ENCODE results near the gene CNDP2. TPM values are rescaled to one million over a fixed set of nuclear protein-coding genes. Genes with fewer than 3 reads are reported as not detected.
"Not testable (repeated sequence)": the region's sequence is repeated elsewhere in the genome, so short reads cannot be mapped to it uniquely, and the experiment has no call there.

Gene CNDP2
- total RNA-seq, 1 donor from 2014 or later: 66.4 TPM

DNA sequence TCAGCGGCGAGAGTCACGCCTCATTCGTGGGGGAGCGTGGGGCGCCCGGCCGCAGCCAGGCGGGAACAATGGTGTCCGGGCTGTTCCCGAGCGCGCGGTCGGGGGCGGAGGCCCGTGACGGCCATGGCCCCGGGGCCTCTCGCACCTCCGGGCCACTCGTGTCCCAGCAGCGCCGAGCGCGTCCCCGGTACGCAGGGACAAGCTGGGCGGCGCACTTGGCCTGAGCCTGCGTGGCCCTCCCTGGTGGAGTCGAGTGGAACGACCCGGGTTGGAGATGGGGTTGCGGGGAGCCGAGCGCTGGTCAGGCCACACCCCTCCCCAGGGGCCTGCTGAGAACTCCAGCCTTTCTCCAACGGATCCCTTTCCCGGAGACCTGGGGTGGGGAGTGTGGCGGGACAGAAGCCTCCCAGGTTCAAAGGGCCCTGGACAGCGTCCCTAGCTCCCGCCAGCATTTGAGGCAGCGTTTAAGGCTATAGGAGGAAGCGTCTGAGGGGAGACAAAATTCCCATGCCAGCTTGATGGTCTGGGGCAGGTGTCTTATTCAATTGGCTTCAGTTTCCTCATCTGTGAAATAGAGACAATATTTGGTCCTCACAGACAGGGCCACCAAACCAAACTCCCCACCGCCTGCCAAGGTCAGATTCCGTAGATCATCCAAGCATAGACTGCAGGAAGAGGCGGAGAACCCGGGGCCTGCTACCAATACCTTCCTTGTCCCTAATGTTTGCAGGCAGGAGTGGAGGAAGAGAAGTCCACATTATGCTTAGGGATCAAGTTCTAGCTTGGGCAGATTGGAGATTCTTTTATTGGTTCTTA, 553 bp downstream of the CNDP2 start:
- intact Hi-C loops (cut with DNase I): loop anchor here (1.0 to 10.0 kb wide), 4 partner anchors 50 to 349 kb away; partner anchors contain the start of genes FBXO15, TIMM21 and ZNF407
- DNase-seq (ENCODE audit: missing footprints): no peak
- ATAC-seq: peak; percentile 58

GRCh38 chr18:74497324-74497676, 1.1 kb downstream of the CNDP2 start:
- DNase-seq (ENCODE audit: missing footprints) (no peak), ATAC-seq (no peak)
- intact Hi-C loops (cut with DNase I): loop anchor here (2.0 to 10.0 kb wide), 3 partner anchors 50 to 350 kb away; partner anchors contain the start of genes FBXO15 and TIMM21

DNA sequence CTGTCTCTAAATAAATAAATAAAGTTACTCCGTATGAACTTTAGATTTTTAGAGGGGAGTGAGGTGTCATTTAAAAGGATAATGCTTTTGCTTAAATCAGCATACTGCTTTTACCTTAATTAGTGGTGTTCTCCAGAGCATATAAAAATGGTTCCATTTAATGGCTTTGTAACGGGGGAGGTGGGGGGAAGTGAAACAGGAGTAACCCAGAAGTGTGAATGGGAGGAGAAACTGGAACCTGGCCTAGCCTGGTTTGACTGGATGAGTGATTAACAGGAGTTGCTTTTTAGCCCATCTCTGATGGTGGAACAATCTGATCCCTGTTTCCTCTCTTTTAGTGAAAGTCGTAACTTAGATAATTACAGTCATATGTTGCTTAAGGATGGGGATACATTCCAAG, 1.6 kb downstream of the CNDP2 start:
- intact Hi-C loops (cut with DNase I): loop anchor here (2.0 to 10.0 kb wide), 3 partner anchors 49 to 350 kb away; partner anchors contain the start of genes FBXO15 and TIMM21
- DNase-seq (ENCODE audit: missing footprints) (no peak), ATAC-seq (no peak)

DNA sequence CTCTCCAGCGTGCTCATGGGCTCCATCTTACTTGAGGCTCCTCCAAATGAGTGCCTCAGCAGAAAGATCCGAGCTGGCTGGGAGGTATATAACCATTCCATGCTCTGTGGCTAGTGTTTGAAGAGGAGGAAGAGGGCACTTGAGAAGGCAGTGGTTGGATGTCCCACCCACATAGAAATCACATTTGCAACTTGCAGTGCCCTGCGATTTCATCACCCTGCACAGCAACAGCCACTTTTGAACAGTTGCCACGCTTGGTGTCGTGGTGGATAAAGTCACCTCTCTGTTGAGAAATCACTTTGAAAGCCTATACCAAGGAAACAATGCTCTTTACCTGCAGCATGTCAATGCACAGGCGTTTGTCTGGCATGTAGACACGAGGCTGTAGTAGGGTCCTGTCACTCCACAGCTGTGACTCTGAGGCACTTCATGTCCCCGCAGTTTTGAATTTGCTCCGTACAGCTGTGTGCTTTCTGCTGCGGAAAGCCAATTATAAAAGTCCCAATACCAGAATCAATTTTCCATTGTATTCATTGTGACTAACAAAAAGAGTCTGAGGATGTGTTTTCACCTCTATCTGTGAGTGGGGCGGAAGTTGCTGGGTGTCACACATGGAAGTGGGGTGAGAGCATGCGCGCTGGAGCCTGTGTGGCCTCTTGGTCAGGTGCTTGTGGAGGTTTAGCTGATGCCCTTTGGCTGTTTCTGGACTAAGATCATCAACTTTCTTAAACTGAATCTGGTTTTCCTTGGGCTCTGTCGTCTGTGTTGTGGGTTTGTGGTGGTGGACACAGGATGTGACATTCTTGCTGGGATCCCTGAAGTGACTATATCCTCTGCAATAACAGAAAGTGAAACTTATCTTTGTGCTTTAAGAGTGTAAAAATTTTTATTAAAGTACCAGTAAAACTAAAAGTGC, 2.8 kb downstream of the CNDP2 start:
- ATAC-seq: no peak
- intact Hi-C loops (cut with DNase I): loop anchor here (5.0 to 10.0 kb wide), 2 partner anchors 304 to 352 kb away; partner anchors contain the start of genes FBXO15 and TIMM21
- peak; percentile 83 for DNase-seq (ENCODE audit: missing footprints)

DNA sequence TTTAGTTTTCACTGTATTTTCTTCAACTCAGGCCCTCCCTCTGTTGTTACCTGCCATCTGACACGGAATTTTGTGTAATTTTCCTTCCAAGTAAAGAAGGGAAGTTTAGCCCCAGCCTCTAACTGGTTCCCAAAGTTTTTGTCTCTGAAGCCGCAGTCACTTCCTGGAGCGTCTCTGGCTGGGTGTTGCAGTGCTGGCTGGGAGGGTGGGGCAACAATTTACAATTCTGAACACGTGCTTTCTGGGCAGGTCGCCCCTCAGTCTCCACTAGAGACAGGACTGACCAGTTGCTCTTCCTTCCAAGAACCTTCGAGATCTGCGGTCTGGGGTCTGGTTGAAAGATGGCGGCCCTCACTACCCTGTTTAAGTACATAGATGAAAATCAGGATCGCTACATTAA, 3.5 kb downstream of the CNDP2 start:
- intact Hi-C loops (cut with DNase I): loop anchor here (5.0 to 10.0 kb wide), 2 partner anchors 305 to 352 kb away; partner anchors contain the start of genes FBXO15 and TIMM21
- no peak for ATAC-seq
- peak; percentile 75 for DNase-seq (ENCODE audit: missing footprints)

DNA sequence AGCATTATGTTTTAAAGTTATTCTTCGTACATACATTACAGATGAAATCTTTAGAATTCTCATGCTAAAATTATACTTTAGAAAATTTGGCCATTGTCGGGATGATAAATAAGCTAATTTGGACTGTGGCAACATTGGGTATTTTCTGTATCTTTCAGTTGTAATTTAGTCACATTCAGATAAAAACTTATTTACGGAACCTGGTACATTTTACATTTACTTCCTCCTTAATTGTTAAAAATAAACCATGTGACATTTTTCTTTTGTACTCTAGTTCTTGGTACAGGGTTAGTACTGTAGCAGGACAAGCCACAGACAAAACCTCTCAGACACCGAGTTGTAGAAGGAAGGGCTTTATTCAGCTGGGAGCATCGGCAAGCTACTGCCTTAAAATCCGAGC, 4.2 kb downstream of the CNDP2 start:
- DNase-seq (ENCODE audit: missing footprints) (no peak), ATAC-seq (no peak)
- intact Hi-C loops (cut with DNase I): no loop called here

- intact Hi-C loops (cut with DNase I); DNase-seq (ENCODE audit: missing footprints); ATAC-seq: not testable (repeated sequence)
Observed at GRCh38 chr18:74500774-74501173, 4.6 kb downstream of the CNDP2 start.

DNA sequence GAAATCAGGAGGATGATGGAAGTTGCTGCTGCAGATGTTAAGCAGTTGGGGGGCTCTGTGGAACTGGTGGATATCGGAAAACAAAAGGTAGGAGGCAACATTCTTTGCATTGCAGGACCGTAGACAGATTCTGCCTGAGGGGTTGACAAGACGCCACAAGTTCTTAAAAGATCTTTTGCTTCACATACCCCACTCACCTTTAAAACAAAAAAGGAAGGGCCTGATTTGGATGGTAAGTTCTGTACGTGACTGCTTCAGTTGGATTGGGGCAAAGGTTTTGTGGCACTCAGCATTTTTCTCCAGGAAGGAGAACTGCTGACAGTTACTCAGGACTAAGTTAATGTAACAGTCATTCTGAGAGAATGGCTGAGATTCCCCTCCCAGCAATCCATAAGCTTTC, 5.2 kb downstream of the CNDP2 start:
- DNase-seq (ENCODE audit: missing footprints): no peak
- no peak for ATAC-seq
- intact Hi-C loops (cut with DNase I): no loop called here

DNA sequence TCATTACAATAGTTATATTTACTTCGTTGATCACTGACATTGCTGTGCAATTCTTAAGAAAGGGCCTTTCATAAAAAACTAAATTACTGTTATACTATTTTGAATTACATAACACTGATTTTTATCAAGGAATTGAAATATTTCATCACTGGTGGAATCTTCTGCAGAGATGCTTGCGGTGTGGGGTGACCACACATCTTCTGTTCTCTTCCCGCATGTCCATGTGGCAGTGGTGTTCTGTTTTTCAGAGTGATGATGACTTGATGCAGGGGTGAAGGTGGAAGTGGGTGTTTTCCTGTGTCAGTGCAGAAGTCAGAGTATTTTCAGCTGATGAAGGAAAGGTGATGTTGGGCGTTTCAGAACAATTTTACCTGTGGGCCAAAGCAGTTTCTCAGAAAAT, 7.0 kb downstream of the CNDP2 start:
- no peak for DNase-seq (ENCODE audit: missing footprints)
- ATAC-seq: no peak
- intact Hi-C loops (cut with DNase I): no loop called here

GRCh38 chr18:74505776-74506175, 9.6 kb downstream of the CNDP2 start:
- DNase-seq (ENCODE audit: missing footprints) (no peak), ATAC-seq (no peak)
- intact Hi-C loops (cut with DNase I): no loop called here

GRCh38 chr18:74506448-74507084, 10.4 kb downstream of the CNDP2 start:
- no peak for DNase-seq (ENCODE audit: missing footprints)
- intact Hi-C loops (cut with DNase I): no loop called here
- no peak for ATAC-seq

GRCh38 chr18:74507097-74507881, 11.1 kb downstream of the CNDP2 start:
- ATAC-seq (no peak), DNase-seq (ENCODE audit: missing footprints) (no peak)
- intact Hi-C loops (cut with DNase I): no loop called here

DNA sequence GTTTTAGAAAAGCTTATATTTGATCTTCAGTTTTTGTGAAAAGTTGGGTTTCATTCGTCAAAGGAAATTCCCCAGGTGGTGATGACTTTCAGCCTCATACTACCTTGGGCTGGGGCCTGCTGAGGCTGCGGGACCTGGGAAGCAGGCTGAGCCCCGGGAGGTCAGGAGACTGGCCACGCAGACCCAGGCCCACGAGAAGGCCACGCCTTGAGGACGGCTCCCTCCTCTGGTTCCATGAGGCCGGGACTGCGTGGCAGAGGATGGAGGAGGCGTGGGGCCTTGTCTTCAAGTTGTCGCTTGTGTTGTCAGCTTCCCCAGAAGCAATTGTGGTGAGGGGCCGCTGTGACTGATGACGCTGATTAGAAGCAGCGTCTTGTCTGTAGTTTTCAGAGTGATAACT, 11.8 kb downstream of the CNDP2 start:
- ATAC-seq (no peak), DNase-seq (ENCODE audit: missing footprints) (no peak)
- intact Hi-C loops (cut with DNase I): no loop called here

- ATAC-seq: no peak
- DNase-seq (ENCODE audit: missing footprints): no peak
- intact Hi-C loops (cut with DNase I): no loop called here
Observed at GRCh38 chr18:74508366-74508765, 12.2 kb downstream of the CNDP2 start.

- DNase-seq (ENCODE audit: missing footprints) (no peak), ATAC-seq (no peak)
- intact Hi-C loops (cut with DNase I): no loop called here
Observed at GRCh38 chr18:74508821-74509225, 12.7 kb downstream of the CNDP2 start.

DNA sequence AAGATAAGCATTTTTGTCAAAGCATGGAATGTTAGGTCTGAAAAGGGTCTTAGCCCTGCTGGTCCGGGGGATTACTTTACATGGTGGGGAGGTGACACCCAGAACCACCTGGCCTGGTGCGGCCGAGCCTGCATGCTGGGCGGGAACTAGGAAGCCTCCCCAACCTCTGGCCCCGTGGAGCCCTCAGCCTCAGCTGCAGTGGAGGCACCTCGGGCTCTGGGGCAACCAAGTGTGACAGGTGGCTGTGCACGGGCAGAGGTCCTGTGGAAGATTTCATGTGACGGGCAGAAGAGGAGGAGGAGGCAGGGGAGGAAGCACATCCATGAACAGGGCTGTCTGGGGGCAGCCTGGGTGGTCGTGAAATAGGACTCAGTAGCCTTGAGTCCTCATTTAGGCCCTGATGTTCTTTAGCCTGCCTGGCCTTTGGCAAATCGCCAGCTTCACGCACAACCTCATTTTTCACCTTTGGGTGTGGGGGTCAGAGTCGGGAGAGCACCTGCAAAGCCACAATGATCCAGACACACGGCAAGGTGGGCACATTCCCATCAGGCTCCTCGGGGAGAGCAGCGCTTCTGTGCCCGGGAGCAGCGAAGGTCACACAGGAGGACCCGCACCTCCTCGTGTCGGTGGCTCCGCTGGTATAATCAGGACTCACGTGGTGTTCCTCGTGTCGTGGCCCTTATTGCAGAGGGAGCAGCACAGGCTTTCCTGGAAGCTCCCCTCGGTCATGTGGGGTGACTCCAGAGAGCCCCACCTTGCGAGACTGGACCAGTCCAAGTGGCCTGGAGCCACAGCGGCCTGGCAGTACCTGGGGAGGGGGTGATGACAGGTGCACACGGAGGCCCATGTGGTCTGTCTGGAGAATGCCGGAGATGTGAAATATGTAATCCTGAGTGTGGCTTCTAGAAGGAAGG, 13.9 kb downstream of the CNDP2 start:
- intact Hi-C loops (cut with DNase I): no loop called here
- DNase-seq (ENCODE audit: missing footprints): no peak

GRCh38 chr18:74510770-74511095, 14.6 kb downstream of the CNDP2 start:
- ATAC-seq (no peak), DNase-seq (ENCODE audit: missing footprints) (no peak)
- intact Hi-C loops (cut with DNase I): no loop called here

More for the DNA sequence above, 13.9 kb downstream of the CNDP2 start:
- ATAC-seq: no peak

Data from Right ventricle myocardium inferior (tissue), 1 donor.